ENCODE measurements around the gene GPR149.

Gene GPR149

DNA sequence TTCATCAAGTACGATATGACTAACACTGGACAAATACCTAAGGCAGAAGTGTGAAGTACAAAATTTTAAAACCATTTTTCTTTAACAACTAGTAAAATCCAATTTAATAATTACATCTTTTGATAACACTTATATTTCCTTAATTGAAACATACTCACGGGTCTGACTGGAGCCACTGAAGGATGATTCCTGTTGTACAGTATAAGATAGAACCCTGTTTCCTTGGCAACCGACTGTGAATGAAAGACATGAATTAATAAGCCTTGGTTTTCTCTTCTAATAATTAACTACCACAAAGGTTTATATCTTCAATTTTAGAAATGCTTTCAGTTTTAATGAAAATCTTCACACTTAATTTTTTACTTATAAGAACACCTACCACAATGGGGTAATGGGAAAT, 125.1 kb downstream of the GPR149 start:
- in situ Hi-C loops (cut with MboI; ENCODE audit: low pct_unique_long_range_greater_than_20kb, low sequenced_read_pairs, unreplicated experiment), result no loop called here

DNA sequence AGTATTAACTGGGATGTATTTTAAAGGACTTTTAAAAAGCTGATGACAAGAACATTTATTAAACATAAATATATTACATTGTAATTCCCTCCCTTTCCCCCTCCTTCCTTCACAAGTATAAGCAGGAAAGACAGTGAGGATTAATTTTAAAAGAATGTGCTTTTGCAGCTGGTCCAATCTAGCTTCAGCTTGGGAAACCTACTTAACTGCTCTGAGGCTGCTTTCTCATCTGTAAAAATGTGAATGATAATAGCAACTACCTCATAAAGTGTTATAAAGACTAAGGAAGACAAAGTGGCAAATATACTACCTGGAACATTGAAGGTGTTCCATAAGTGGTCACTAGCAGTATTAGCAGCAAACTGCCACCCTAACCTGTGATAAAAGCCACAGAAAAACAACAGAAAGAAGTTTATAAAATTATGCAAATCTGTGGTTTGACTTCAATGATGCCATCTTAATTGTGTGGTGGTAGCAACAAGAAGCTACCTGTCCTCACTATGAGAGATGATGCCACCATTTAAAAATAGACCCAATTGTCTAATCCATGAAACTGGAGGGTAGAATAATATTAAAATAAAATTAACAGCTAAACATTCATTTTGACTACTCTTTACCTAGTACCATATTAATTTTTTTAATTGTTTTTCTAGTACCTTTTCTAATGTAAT, 125.7 kb downstream of the GPR149 start:
- no peak for DNase-seq (ENCODE audit: low spot score)
- in situ Hi-C loops (cut with MboI; ENCODE audit: low pct_unique_long_range_greater_than_20kb, low sequenced_read_pairs, unreplicated experiment), result no loop called here
- TF ChIP-seq, protein P1, sequence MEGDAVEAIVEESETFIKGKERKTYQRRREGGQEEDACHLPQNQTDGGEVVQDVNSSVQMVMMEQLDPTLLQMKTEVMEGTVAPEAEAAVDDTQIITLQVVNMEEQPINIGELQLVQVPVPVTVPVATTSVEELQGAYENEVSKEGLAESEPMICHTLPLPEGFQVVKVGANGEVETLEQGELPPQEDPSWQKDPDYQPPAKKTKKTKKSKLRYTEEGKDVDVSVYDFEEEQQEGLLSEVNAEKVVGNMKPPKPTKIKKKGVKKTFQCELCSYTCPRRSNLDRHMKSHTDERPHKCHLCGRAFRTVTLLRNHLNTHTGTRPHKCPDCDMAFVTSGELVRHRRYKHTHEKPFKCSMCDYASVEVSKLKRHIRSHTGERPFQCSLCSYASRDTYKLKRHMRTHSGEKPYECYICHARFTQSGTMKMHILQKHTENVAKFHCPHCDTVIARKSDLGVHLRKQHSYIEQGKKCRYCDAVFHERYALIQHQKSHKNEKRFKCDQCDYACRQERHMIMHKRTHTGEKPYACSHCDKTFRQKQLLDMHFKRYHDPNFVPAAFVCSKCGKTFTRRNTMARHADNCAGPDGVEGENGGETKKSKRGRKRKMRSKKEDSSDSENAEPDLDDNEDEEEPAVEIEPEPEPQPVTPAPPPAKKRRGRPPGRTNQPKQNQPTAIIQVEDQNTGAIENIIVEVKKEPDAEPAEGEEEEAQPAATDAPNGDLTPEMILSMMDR (IDR thresholded peaks at IDR 0.05; ENCODE audit: extremely low read depth, insufficient read depth, missing control alignments), result no peak

More for the DNA sequence above, 125.1 kb downstream of the GPR149 start:
- TF ChIP-seq, protein P1 (IDR thresholded peaks at IDR 0.05; ENCODE audit: extremely low read depth, insufficient read depth, missing control alignments), result no peak
- no peak for DNase-seq (ENCODE audit: low spot score)

DNA sequence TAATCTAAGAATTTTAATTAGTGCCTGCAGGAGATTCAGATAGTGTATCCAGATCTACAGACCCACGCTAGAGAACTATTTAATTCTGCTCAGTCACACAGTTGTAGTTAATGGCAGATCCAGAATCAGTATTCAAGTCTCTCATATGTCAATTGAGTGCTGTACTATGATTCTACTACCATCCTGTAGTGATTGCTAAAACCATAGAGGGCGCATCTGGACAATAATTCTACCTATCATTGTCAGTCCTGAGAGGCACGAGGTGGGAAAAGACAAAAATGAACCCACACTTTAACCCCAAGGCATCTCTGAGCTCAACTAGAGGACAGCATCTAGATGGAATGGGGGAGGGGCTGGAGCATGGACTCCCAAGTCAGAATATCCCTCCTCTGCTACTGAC, 128.4 kb downstream of the GPR149 start:
- TF ChIP-seq, protein P1 (IDR thresholded peaks at IDR 0.05; ENCODE audit: extremely low read depth, insufficient read depth, missing control alignments), result no peak
- no peak for DNase-seq (ENCODE audit: low spot score)
- in situ Hi-C loops (cut with MboI; ENCODE audit: low pct_unique_long_range_greater_than_20kb, low sequenced_read_pairs, unreplicated experiment), result no loop called here

DNA sequence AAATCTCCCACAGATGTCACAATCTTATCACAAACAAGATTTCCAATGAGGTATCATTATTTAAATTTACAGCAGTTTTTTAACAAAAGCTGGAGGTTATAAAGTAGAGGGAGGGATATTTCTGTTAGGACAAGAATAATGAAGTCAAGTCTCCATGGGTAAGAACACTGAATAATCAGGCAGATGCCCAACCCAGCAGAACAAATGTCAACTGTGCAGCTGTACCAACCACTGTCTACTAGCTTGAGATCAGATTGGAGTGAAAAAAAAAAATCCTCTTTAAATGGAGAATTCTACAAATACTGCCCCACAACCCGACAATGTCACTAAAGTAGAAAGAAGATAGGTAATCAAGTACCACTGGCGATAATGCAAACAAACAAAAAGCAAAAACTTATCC, 136.0 kb downstream of the GPR149 start:
- in situ Hi-C loops (cut with MboI; ENCODE audit: low pct_unique_long_range_greater_than_20kb, low sequenced_read_pairs, unreplicated experiment), result no loop called here
- DNase-seq (ENCODE audit: low spot score), result no peak
- TF ChIP-seq, protein P1 (IDR thresholded peaks at IDR 0.05; ENCODE audit: extremely low read depth, insufficient read depth, missing control alignments), result no peak

DNA sequence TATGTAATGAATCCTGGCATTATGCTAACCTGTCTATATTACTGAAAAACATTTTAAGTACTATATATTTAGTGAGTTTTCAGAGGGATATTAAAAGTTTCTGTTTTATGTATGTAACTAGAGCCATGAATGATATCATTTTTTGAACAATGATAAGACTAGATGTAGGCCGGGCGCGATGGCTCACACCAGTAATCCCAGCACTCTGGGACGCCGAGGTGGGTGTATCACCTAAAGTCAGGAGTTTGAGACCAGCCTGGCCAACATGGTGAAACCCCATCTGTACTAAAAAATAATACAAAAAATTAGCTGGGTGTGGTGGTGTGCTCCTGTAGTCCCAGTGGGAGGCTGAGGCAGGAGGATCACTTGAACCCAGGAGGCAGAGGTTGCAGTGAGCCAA, 139.8 kb downstream of the GPR149 start:
- TF ChIP-seq, protein P1 (IDR thresholded peaks at IDR 0.05; ENCODE audit: extremely low read depth, insufficient read depth, missing control alignments), result no peak
- in situ Hi-C loops (cut with MboI; ENCODE audit: low pct_unique_long_range_greater_than_20kb, low sequenced_read_pairs, unreplicated experiment), result no loop called here
- no peak for DNase-seq (ENCODE audit: low spot score)
